SK-N-MC (cell line): Measurements from ENCODE around the gene WDFY4.

ENCODE experiments used
- DNase-seq: peaks from one replicate; pipeline ENCODE4 v3.0.0-alpha.2; 2011; ENCODE audit warnings: low read depth, low spot score
- H3K27ac ChIP-seq: fragments of 200-600 bp; sonication (generic); 2 replicates; pipeline ENCODE4 v1.5.1; 2016; ENCODE audit warnings: mixed run types
- H3K36me3 ChIP-seq: fragments of 200-600 bp; sonication (generic); 2 replicates; pipeline ENCODE4 v1.6.1; 2017; ENCODE audit warnings: antibody characterized with exemption, low read length, mixed read lengths; ENCODE audit not compliant: insufficient read depth
- H3K4me3 ChIP-seq: fragments of 200-600 bp; sonication (generic); 2 replicates; pipeline ENCODE4 v1.5.1; 2016
- H3K9ac ChIP-seq: fragments of 200-600 bp; sonication (generic); 2 replicates; pipeline ENCODE4 v1.8.0; 2017; ENCODE audit warnings: mixed run types, mixed read lengths; ENCODE audit not compliant: insufficient read length
- H3K9me3 ChIP-seq: fragments of 200-600 bp; sonication (generic); 2 replicates; pipeline ENCODE4 v1.6.1; 2017; ENCODE audit warnings: low read depth, mild to moderate bottlenecking, antibody characterized with exemption, low read length, moderate library complexity, mixed read lengths
- EZH2 ChIP-seq: fragments of 200-600 bp; sonication (generic); IDR thresholded peaks from one replicate; pipeline ENCODE4 v1.6.1; 2017; ENCODE audit warnings: antibody characterized with exemption
- FOXP2 ChIP-seq: optimal IDR thresholded peaks from 2 replicates; pipeline ENCODE3; 2011; ENCODE audit warnings: mild to moderate bottlenecking, moderate library complexity; ENCODE audit not compliant: insufficient read depth; ENCODE audit errors: extremely low read length, control extremely low read depth
- POLR2AphosphoS5 ChIP-seq: IDR thresholded peaks from 2 replicates; pipeline ENCODE4 v1.6.1; 2012; ENCODE audit warnings: mild to moderate bottlenecking, low read depth, low read length, borderline replicate concordance

Gene WDFY4

DNA sequence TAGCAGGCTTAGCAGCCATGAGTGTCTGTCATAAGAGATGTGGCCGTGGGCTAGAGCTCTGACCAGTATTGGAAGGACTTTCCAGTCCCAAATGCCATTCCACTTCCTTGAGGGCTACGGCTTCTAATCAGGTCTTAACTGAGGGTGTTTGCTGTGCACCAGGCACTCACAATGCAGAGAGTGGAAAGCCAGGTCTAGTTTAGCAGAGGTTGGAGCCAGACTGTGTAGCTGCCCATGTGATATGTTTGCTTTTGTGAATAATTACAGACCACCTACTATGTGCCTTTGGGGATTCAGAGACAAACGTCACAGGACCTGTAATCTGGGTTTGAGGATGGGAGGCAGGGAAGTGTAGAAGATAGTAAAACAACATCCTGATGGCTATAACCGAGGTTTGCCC is 79.8 kb downstream of the WDFY4 start:
- Histone ChIP-seq H3K36me3 (no peaks in the 10 kb centered on the region), H3K27ac (no peak overlapping the region), H3K9me3 (no peaks in the 10 kb centered on the region), H3K4me3 (no peak overlapping the region), H3K9ac (no peak overlapping the region)
- DNase-seq = no peak
- no peak for TF ChIP-seq FOXP2
- no peak for TF ChIP-seq EZH2
- no peak for TF ChIP-seq POLR2AphosphoS5

DNA sequence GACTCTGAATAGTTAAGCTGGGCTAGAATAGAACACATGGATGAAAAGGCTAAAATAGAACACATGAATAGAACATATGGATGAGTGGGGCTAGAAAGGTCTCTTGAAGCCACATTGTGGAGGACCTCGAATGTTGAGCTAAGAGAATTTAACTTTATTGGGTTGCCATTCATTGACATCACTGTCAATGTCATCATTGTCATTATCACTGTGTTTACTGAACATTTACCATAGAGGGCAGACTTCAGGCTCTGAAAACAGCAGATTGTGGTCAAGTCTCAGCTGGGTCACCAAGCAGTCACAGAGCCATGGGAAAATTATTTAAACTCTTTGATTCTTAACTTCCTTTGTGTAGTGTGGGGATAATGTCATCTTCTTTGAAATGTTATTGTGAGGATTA is 80.4 kb downstream of the WDFY4 start:
- no peaks in the 10 kb centered on the region for H3K36me3 ChIP-seq
- H3K9ac ChIP-seq = no peak overlapping the region
- H3K4me3 ChIP-seq = no peak overlapping the region
- no peaks in the 10 kb centered on the region for H3K9me3 ChIP-seq
- no peak overlapping the region for H3K27ac ChIP-seq
- no peak for DNase-seq
- TF ChIP-seq FOXP2 = no peak
- TF ChIP-seq POLR2AphosphoS5 = no peak
- no peak for TF ChIP-seq EZH2

DNA sequence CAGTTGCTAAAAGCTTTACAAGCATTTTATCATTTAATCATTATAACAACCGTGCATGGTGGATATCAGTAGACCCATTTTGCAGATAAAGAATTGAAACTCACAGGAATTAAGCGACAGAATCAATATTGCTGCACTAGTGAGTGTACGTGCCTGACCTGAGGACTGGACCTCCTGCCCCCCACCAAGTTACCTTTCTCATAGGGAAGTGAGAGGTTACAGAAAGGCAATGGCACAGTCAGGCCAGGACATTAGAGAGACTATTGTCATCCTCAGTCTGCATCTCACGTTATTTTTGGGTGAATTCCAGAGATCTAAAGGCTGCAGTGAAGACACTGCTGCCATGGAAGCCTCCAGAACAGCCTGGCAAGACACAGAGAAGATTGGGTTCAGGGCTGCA is 80.9 kb downstream of the WDFY4 start:
- H3K27ac ChIP-seq = no peak overlapping the region
- no peak overlapping the region for H3K4me3 ChIP-seq
- DNase-seq = no peak
- H3K9me3 ChIP-seq = no peaks in the 10 kb centered on the region
- H3K36me3 ChIP-seq = no peaks in the 10 kb centered on the region
- TF ChIP-seq EZH2 (no peak), POLR2AphosphoS5 (no peak), FOXP2 (no peak)
- no peak overlapping the region for H3K9ac ChIP-seq

GRCh38 chr10:48767373-48768143 is 82.9 kb downstream of the WDFY4 start:
- Histone ChIP-seq H3K4me3 (no peak overlapping the region), H3K9me3 (no peaks in the 10 kb centered on the region), H3K27ac (no peak overlapping the region), H3K9ac (no peak overlapping the region), H3K36me3 (no peaks in the 10 kb centered on the region)
- TF ChIP-seq POLR2AphosphoS5 = no peak
- TF ChIP-seq EZH2 = no peak
- TF ChIP-seq FOXP2 = no peak
- no peak for DNase-seq

GRCh38 chr10:48768144-48768766 is 83.6 kb downstream of the WDFY4 start:
- no peak for DNase-seq
- Histone ChIP-seq H3K36me3 (no peaks in the 10 kb centered on the region), H3K9me3 (no peaks in the 10 kb centered on the region), H3K9ac (no peak overlapping the region), H3K27ac (no peak overlapping the region), H3K4me3 (no peak overlapping the region)
- TF ChIP-seq EZH2 (no peak), FOXP2 (no peak), POLR2AphosphoS5 (no peak)

- no peaks in the 10 kb centered on the region for H3K9me3 ChIP-seq
- no peak for TF ChIP-seq EZH2
- TF ChIP-seq FOXP2 = no peak
- no peak for TF ChIP-seq POLR2AphosphoS5
- DNase-seq = no peak
- H3K4me3 ChIP-seq = no peak overlapping the region
- H3K36me3 ChIP-seq = no peaks in the 10 kb centered on the region
- no peak overlapping the region for H3K9ac ChIP-seq
- H3K27ac ChIP-seq = no peak overlapping the region
Observed at GRCh38 chr10:48768926-48769325, 84.3 kb downstream of the WDFY4 start.

DNA sequence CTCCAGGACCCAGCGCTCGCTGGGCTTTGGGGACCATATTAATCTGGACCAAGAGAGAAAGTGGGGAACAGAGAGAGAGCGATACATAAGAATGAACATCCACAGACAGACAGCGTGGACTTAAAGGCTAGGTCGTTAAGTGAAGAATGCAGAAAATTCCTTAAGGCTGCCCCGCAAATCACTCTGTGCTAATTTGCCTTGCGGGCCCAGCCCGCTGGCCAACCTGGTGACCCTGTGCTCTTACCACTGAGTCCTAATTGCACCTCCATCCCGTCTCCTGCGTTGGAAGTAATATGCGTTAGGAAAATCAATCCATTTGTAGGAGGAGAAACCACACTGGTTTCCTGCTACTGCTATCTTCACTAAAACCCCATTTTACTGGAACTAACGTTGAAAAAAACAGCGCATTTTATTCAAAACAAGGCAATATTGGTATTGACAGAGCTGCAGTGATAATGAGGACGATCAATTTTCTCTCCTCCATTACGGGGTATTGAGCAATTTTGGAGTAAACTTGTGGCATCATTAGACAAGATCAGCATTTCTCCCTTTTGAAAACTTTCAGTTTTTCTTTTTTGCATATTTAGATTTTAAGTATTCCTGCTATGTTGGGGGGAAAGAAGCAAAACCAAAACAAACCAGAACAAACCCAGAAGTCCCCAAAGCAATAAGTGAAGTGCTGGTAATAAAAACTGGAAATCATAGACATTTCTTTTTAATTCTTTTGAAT is 85.2 kb downstream of the WDFY4 start:
- TF ChIP-seq FOXP2 (no peak), EZH2 (no peak), POLR2AphosphoS5 (no peak)
- no peak overlapping the region for H3K27ac ChIP-seq
- no peaks in the 10 kb centered on the region for H3K36me3 ChIP-seq
- no peak for DNase-seq
- H3K9me3 ChIP-seq = no peaks in the 10 kb centered on the region
- H3K9ac ChIP-seq = no peak overlapping the region
- no peak overlapping the region for H3K4me3 ChIP-seq

- Histone ChIP-seq H3K9me3 (no peaks in the 10 kb centered on the region), H3K4me3 (no peak overlapping the region), H3K36me3 (no peaks in the 10 kb centered on the region), H3K9ac (no peak overlapping the region), H3K27ac (no peak overlapping the region)
- TF ChIP-seq EZH2 = no peak
- TF ChIP-seq POLR2AphosphoS5 = no peak
- no peak for TF ChIP-seq FOXP2
- no peak for DNase-seq
Observed at GRCh38 chr10:48770561-48771089, 86.0 kb downstream of the WDFY4 start.
